HepG2 (cell line): ENCODE measurements around the gene ALK. TPM values are rescaled to one million over a fixed set of nuclear protein-coding genes. Genes with fewer than 3 reads are reported as not detected.

Experiments
- ATAC-seq: fragments of 200-7000 bp; cut with Tn5 transposase; 3 replicates; pipeline ENCODE4 v1.9.1; 2020; ENCODE audit warnings: mild to moderate bottlenecking, moderate library complexity
- BruUV-seq: library from RNA; stranded (reverse); fragments of 400-500 nt; replicated peaks from 2 replicates; lab custom pipeline; 2021; lab: Mats Ljungman, UMichigan
- CTCF ChIA-PET: fragments of 300-600 bp; formaldehyde crosslinking; extraction: SDS; loops from one replicate; lab custom pipeline; 2021; ENCODE audit warnings: low total read pairs, inconsistent platforms, low intra/inter-chr PET ratio; lab: Yijun Ruan, JAX
- POLR2A ChIA-PET: fragments of 350-600 bp; sonication (Branson Sonifier 250); formaldehyde crosslinking; loops from one replicate; lab custom pipeline; 2020; ENCODE audit warnings: antibody characterized with exemption, inconsistent platforms; lab: Yijun Ruan, JAX
- DNase-seq: peaks from one replicate; pipeline ENCODE4 v3.0.0-alpha.2; 2015; ENCODE audit warnings: low spot score
- FAIRE-seq: peaks from 3 replicates; lab custom pipeline; 2011; peaks lifted over from hg19 to GRCh38; lab: Jason Lieb, UNC
- H2AFZ ChIP-seq: one replicate; pipeline ENCODE4 v1.6.1; 2011; ENCODE audit warnings: low read length, inconsistent platforms
- H3K27ac ChIP-seq: fragments of 300-600 bp; 3 replicates; pipeline ENCODE4 v1.8.0; 2011; ENCODE audit warnings: mixed run types, mild to moderate bottlenecking, mixed read lengths, low read length, inconsistent platforms; ENCODE audit not compliant: insufficient read depth; ENCODE audit errors: extremely low read length
- H3K27me3 ChIP-seq, 2 experiments: fragments of 200-600 bp in 1 of 2; 2 replicates in 1 of 2; 3 replicates in 1 of 2; pipeline versions ENCODE4 v1.6.0 to v1.8.0; 2011; ENCODE audit warnings: low read length in 2 of 2, mild to moderate bottlenecking in 2 of 2, moderate library complexity in 2 of 2, inconsistent platforms in 1 of 2; ENCODE audit not compliant: insufficient read depth in 2 of 2, control insufficient read depth in 1 of 2
- H3K36me3 ChIP-seq, 2 experiments: fragments of 200-600 bp in 1 of 2; replicated peaks in 1 of 2; 2 replicates in 1 of 2; 3 replicates in 1 of 2; pipeline versions ENCODE4 v1.5.1 to v1.8.0; 2011; ENCODE audit warnings: low read length in 2 of 2, inconsistent platforms in 1 of 2; ENCODE audit not compliant: insufficient read depth in 2 of 2, control insufficient read depth in 1 of 2
- H3K4me1 ChIP-seq: 2 replicates; pipeline ENCODE4 v1.5.1; 2012; ENCODE audit warnings: low read length, inconsistent platforms; ENCODE audit not compliant: insufficient read depth
- H3K4me2 ChIP-seq: 2 replicates; pipeline ENCODE4 v1.6.0; 2011; ENCODE audit warnings: low read depth, low read length, inconsistent platforms
- H3K4me3 ChIP-seq, 3 experiments: fragments of 200-600 bp in 1 of 3; sonication (generic), shearing (Covaris generic) in 1 of 3; replicated peaks in 1 of 3; 2 replicates each; pipeline ENCODE4 v1.5.1; 2011 to 2016; ENCODE audit warnings: low read length in 3 of 3, inconsistent platforms in 2 of 3, low read depth in 2 of 3, mild to moderate bottlenecking in 2 of 3, control low read depth in 1 of 3, mixed read lengths in 1 of 3; ENCODE audit not compliant: insufficient read depth in 1 of 3
- H3K79me2 ChIP-seq: one replicate; pipeline ENCODE4 v1.6.1; 2011; ENCODE audit warnings: low read length, inconsistent platforms; ENCODE audit not compliant: insufficient read depth
- H3K9ac ChIP-seq: 2 replicates; pipeline ENCODE4 v1.6.0; 2011; ENCODE audit warnings: mild to moderate bottlenecking, low read depth, low read length, inconsistent platforms; ENCODE audit not compliant: insufficient read depth
- H3K9me3 ChIP-seq: 2 replicates; pipeline ENCODE4 v1.5.1; 2012; ENCODE audit warnings: mild to moderate bottlenecking, low read length
- H4K20me1 ChIP-seq: 2 replicates; pipeline ENCODE4 v1.6.0; 2011; ENCODE audit warnings: inconsistent platforms, mild to moderate bottlenecking, low read length, moderate library complexity; ENCODE audit not compliant: insufficient read depth
- ARHGAP35 ChIP-seq: sonication (generic); formaldehyde crosslinking; IDR thresholded peaks from 2 replicates; pipeline ENCODE4 v1.9.0; 2022; ENCODE audit warnings: mild to moderate bottlenecking, inconsistent platforms, moderate library complexity, missing genetic modification reagents, borderline replicate concordance
- HNRNPUL1 ChIP-seq: fragments of 200-400 bp; formaldehyde crosslinking; IDR thresholded peaks from 2 replicates; pipeline ENCODE4 v1.6.1; 2017; ENCODE audit warnings: low read depth, mild to moderate bottlenecking, low read length, moderate library complexity
- KDM3A ChIP-seq: IDR thresholded peaks from 2 replicates; pipeline ENCODE4 v1.6.1; 2018; ENCODE audit warnings: low read depth, missing compliant biosample characterization
- NFE2 ChIP-seq: sonication (generic); formaldehyde crosslinking; IDR thresholded peaks from 2 replicates; pipeline ENCODE4 v1.4.0; 2020; ENCODE audit warnings: missing genetic modification reagents
- NFYB ChIP-seq: sonication (generic); formaldehyde crosslinking; IDR thresholded peaks from 2 replicates; pipeline ENCODE4 v1.4.0; 2020; ENCODE audit warnings: missing genetic modification reagents
- NR2C2 ChIP-seq: sonication (generic); formaldehyde crosslinking; IDR thresholded peaks from 2 replicates; pipeline ENCODE4 v1.4.0; 2020; ENCODE audit warnings: missing genetic modification reagents, mild to moderate bottlenecking, moderate library complexity, borderline replicate concordance
- POGZ ChIP-seq: sonication (generic); formaldehyde crosslinking; IDR thresholded peaks from 2 replicates; pipeline ENCODE4 v1.4.0; 2020; ENCODE audit warnings: mild to moderate bottlenecking, missing genetic modification reagents
- SIX1 ChIP-seq: sonication (generic); formaldehyde crosslinking; IDR thresholded peaks from 2 replicates; pipeline ENCODE4 v1.4.0; 2020; ENCODE audit warnings: missing genetic modification reagents, borderline replicate concordance
- SOX6 ChIP-seq, 2 experiments: fragments of 450-650 bp in 1 of 2; sonication (generic) in 1 of 2; formaldehyde crosslinking in 1 of 2; IDR thresholded peaks; 2 replicates each; pipeline versions ENCODE4 v1.4.0 to v1.6.1; 2017 to 2020; ENCODE audit warnings: antibody characterized with exemption in 1 of 2, mild to moderate bottlenecking in 1 of 2, missing genetic modification reagents in 1 of 2
- SP140L ChIP-seq: sonication (generic); formaldehyde crosslinking; IDR thresholded peaks from 2 replicates; pipeline ENCODE4 v1.4.0; 2020; ENCODE audit warnings: missing genetic modification reagents, borderline replicate concordance
- TMF1 ChIP-seq: sonication (generic); formaldehyde crosslinking; IDR thresholded peaks from 2 replicates; pipeline ENCODE4 v1.8.1; 2022; ENCODE audit warnings: low read depth, missing genetic modification reagents
- ZNF10 ChIP-seq: sonication (generic); formaldehyde crosslinking; IDR thresholded peaks from 2 replicates; pipeline ENCODE4 v1.4.0; 2020; ENCODE audit warnings: mild to moderate bottlenecking, low read depth, missing genetic modification reagents, borderline replicate concordance
- WGBS: methylation state at CpG from one replicate; pipeline ENCODE4 v1.1.6; 2017; ENCODE audit warnings: low lambda C conversion rate; 5-methylcytosine and 5-hydroxymethylcytosine counted together
- in situ Hi-C: cut with HindIII; loops from 2 replicates; pipeline ENCODE4 v1.10.0; 2017; ENCODE audit warnings: low pct_unique_long_range_greater_than_20kb; ENCODE audit not compliant: extremely low pct_ligation_motif_present
- intact Hi-C: fragments of 100-400 bp; cut with micrococcal nuclease; formaldehyde crosslinking; loops from one replicate; pipeline ENCODE4 v1.10.0; 2022; ENCODE audit not compliant: unreplicated experiment
- polyA plus RNA-seq, 8 experiments: library from polyadenylated mRNA; depleted of rRNA in 3 of 8; stranded (reverse) in 7 of 8; unstranded in 1 of 8; fragments of >200 nt; fragmentation: Illumina TruSeq in 4 of 8; extraction: Trizol in 4 of 8; gene quantifications; 2 replicates each; pipeline versions ENCODE4 v1.2.1 to v1.2.3, GENCODE V29; 2011 to 2016; ENCODE audit warnings: low read depth in 4 of 8, missing spikeins in 1 of 8, mixed read lengths in 1 of 8; ENCODE audit not compliant: insufficient read depth in 1 of 8
- total RNA-seq, 5 experiments: library from RNA; depleted of rRNA; stranded (reverse); fragments of >200 nt; fragmentation: Illumina TruSeq; extraction: Trizol; gene quantifications; 2 replicates each; pipeline ENCODE4 v1.2.3, GENCODE V29; 2016; ENCODE audit warnings: low read depth in 1 of 5
- TF ChIP-seq, protein P1 (sequence below): sonication (generic); formaldehyde crosslinking; IDR thresholded peaks from 2 replicates; pipeline ENCODE4 v1.5.0; 2020; ENCODE audit warnings: mild to moderate bottlenecking, missing genetic modification reagents, moderate library complexity
- TF ChIP-seq, protein P2 (sequence below): sonication (generic); formaldehyde crosslinking; IDR thresholded peaks from 2 replicates; pipeline ENCODE4 v1.5.0; 2020; ENCODE audit warnings: missing genetic modification reagents, mild to moderate bottlenecking, borderline replicate concordance
- TF ChIP-seq, protein P3 (sequence below): sonication (generic); formaldehyde crosslinking; IDR thresholded peaks from 2 replicates; pipeline ENCODE4 v1.5.0; 2020; ENCODE audit warnings: mild to moderate bottlenecking, missing genetic modification reagents
- TF ChIP-seq, protein P4 (sequence below): IDR thresholded peaks from 2 replicates; pipeline ENCODE4 v1.6.1; 2016; ENCODE audit warnings: low read depth, borderline replicate concordance

The ALK gene
- total and polyA plus RNA-seq, 2 of the 13 experiments (the other 11 are each of a cell fraction or from before 2014, with no cell fraction given), result not detected

DNA sequence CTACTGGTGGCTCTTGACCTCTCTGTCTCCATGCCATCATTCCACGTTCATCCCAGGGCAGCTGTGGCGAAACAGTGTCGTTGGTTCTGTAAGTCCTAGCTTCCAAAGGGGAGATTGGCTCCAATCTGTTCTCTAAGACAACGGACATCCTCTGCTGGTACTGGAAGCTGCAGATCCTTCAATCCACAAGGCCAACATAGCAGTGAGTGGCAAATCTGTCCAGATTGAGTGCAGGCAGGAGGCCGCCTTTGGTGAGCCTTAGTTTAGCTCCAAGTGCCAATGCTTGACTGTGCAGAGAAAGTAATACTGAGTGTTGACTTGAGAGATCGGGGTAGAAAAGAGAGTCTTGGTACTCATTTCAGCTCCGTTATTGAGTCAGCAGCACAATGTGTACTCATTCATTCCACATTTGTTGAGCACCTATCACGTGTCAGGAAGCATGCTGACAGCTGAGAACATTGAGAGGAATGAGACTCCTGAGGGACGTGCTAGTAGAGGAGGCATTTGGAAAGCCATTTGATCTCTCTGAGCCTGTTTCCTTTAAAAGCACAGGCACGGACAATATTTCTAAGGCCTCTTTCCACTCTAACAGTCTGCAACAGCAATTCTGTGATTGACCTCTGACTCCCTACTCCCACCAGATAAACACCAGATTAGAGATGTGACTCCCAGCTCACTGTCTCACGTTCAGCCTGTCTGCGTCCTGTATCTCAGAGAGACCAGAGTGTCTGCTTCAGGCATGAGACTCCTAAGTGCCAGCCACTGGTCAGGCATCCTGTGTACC is 500.2 kb downstream of the ALK start:
- Histone ChIP-seq H4K20me1 (no peaks in the 10 kb centered on the region), H3K4me3 (no peak overlapping the region), H3K4me2 (no peak overlapping the region), H3K9me3 (no peaks in the 10 kb centered on the region), H3K9ac (no peak overlapping the region), H3K36me3 (no peaks in the 10 kb centered on the region), H3K4me1 (no peaks in the 10 kb centered on the region), H2AFZ (no peak overlapping the region), H3K27me3 (peaks cover 3 to 29% of the 10 kb centered on the region in 2 experiments; a peak in 3 of 5 replicates), H3K27ac (no peak overlapping the region), H3K79me2 (no peaks in the 10 kb centered on the region)
- 17% methylated on average over 12 of the region's 12 CpGs for WGBS
- TF ChIP-seq, protein P1, sequence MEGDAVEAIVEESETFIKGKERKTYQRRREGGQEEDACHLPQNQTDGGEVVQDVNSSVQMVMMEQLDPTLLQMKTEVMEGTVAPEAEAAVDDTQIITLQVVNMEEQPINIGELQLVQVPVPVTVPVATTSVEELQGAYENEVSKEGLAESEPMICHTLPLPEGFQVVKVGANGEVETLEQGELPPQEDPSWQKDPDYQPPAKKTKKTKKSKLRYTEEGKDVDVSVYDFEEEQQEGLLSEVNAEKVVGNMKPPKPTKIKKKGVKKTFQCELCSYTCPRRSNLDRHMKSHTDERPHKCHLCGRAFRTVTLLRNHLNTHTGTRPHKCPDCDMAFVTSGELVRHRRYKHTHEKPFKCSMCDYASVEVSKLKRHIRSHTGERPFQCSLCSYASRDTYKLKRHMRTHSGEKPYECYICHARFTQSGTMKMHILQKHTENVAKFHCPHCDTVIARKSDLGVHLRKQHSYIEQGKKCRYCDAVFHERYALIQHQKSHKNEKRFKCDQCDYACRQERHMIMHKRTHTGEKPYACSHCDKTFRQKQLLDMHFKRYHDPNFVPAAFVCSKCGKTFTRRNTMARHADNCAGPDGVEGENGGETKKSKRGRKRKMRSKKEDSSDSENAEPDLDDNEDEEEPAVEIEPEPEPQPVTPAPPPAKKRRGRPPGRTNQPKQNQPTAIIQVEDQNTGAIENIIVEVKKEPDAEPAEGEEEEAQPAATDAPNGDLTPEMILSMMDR (CRISPR knock-in tag), result no peak
- TF ChIP-seq ARHGAP35 (CRISPR knock-in tag) (no peak), POGZ (CRISPR knock-in tag) (no peak), HNRNPUL1 (no peak), NFYB (no peak), SOX6 (IDR thresholded peaks at IDR 0.05) (no peak), SOX6 (CRISPR knock-in tag; IDR thresholded peaks at IDR 0.05) (no peak), SIX1 (CRISPR knock-in tag) (no peak), NR2C2 (CRISPR knock-in tag) (no peak), SP140L (CRISPR knock-in tag) (no peak), NFE2 (CRISPR knock-in tag) (no peak), KDM3A (CRISPR knock-in tag) (no peak), ZNF10 (CRISPR knock-in tag) (no peak), TMF1 (CRISPR knock-in tag) (no peak)
- TF ChIP-seq, protein P2, sequence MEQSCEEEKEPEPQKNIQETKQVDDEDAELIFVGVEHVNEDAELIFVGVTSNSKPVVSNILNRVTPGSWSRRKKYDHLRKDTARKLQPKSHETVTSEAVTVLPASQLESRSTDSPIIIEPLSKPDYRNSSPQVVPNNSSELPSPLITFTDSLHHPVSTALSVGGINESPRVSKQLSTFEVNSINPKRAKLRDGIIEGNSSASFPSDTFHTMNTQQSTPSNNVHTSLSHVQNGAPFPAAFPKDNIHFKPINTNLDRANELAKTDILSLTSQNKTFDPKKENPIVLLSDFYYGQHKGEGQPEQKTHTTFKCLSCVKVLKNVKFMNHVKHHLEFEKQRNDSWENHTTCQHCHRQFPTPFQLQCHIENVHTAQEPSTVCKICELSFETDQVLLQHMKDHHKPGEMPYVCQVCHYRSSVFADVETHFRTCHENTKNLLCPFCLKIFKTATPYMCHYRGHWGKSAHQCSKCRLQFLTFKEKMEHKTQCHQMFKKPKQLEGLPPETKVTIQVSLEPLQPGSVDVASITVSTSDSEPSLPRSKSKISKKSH, result no peak
- TF ChIP-seq, protein P3, sequence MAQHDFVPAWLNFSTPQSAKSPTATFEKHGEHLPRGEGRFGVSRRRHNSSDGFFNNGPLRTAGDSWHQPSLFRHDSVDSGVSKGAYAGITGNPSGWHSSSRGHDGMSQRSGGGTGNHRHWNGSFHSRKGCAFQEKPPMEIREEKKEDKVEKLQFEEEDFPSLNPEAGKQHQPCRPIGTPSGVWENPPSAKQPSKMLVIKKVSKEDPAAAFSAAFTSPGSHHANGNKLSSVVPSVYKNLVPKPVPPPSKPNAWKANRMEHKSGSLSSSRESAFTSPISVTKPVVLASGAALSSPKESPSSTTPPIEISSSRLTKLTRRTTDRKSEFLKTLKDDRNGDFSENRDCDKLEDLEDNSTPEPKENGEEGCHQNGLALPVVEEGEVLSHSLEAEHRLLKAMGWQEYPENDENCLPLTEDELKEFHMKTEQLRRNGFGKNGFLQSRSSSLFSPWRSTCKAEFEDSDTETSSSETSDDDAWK (CRISPR knock-in tag), result no peak
- TF ChIP-seq, protein P4, sequence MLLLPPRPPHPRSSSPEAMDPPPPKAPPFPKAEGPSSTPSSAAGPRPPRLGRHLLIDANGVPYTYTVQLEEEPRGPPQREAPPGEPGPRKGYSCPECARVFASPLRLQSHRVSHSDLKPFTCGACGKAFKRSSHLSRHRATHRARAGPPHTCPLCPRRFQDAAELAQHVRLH (CRISPR knock-in tag), result no peak
- ChIA-PET POLR2A (no interaction called here), CTCF (no interaction called here)
- ATAC-seq (no peak), FAIRE-seq (no peak), DNase-seq (no peak)
- intact Hi-C loops, result no loop called here
- no TSS peak for BruUV-seq
- in situ Hi-C loops, result no loop called here
